ENCODE measurements around the gene TNFRSF19. TPM values are rescaled to one million over a fixed set of nuclear protein-coding genes. Genes with fewer than 3 reads are reported as not detected.

Gene TNFRSF19
- total RNA-seq, 1 donor from 2014 or later: 0.85 TPM

- TF ChIP-seq, protein P1, sequence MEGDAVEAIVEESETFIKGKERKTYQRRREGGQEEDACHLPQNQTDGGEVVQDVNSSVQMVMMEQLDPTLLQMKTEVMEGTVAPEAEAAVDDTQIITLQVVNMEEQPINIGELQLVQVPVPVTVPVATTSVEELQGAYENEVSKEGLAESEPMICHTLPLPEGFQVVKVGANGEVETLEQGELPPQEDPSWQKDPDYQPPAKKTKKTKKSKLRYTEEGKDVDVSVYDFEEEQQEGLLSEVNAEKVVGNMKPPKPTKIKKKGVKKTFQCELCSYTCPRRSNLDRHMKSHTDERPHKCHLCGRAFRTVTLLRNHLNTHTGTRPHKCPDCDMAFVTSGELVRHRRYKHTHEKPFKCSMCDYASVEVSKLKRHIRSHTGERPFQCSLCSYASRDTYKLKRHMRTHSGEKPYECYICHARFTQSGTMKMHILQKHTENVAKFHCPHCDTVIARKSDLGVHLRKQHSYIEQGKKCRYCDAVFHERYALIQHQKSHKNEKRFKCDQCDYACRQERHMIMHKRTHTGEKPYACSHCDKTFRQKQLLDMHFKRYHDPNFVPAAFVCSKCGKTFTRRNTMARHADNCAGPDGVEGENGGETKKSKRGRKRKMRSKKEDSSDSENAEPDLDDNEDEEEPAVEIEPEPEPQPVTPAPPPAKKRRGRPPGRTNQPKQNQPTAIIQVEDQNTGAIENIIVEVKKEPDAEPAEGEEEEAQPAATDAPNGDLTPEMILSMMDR (IDR thresholded peaks at IDR 0.05): no peak
- no peaks in the 10 kb centered on the region for H3K9me3 ChIP-seq
- no peak overlapping the region for H3K4me3 ChIP-seq
- DNase-seq (ENCODE audit: low spot score in 2 of 2): no peak
- no peaks in the 10 kb centered on the region for H3K27me3 ChIP-seq
- H3K4me1 ChIP-seq: no peaks in the 10 kb centered on the region
- intact Hi-C loops (cut with DNase I): no loop called here
- H3K36me3 ChIP-seq: no peaks in the 10 kb centered on the region
- no peak overlapping the region for H3K27ac ChIP-seq
Observed at GRCh38 chr13:23599083-23599925, 29.1 kb downstream of the TNFRSF19 start.

- no peaks in the 10 kb centered on the region for H3K27me3 ChIP-seq
- no peak overlapping the region for H3K27ac ChIP-seq
- no peak for DNase-seq (ENCODE audit: low spot score in 2 of 2)
- H3K4me1 ChIP-seq: no peaks in the 10 kb centered on the region
- TF ChIP-seq, protein P1 (IDR thresholded peaks at IDR 0.05): no peak
- H3K36me3 ChIP-seq: no peaks in the 10 kb centered on the region
- intact Hi-C loops (cut with DNase I): no loop called here
- no peak overlapping the region for H3K4me3 ChIP-seq
- H3K9me3 ChIP-seq: no peaks in the 10 kb centered on the region
Observed at GRCh38 chr13:23600100-23600499, 29.9 kb downstream of the TNFRSF19 start.

- Histone ChIP-seq H3K4me3 (no peak overlapping the region), H3K36me3 (no peaks in the 10 kb centered on the region), H3K9me3 (no peaks in the 10 kb centered on the region), H3K4me1 (no peaks in the 10 kb centered on the region), H3K27me3 (no peaks in the 10 kb centered on the region), H3K27ac (no peak overlapping the region)
- TF ChIP-seq, protein P1 (IDR thresholded peaks at IDR 0.05): no peak
- intact Hi-C loops (cut with DNase I): no loop called here
- DNase-seq (ENCODE audit: low spot score in 2 of 2): no peak
Observed at GRCh38 chr13:23600534-23600933, 30.3 kb downstream of the TNFRSF19 start.

DNA sequence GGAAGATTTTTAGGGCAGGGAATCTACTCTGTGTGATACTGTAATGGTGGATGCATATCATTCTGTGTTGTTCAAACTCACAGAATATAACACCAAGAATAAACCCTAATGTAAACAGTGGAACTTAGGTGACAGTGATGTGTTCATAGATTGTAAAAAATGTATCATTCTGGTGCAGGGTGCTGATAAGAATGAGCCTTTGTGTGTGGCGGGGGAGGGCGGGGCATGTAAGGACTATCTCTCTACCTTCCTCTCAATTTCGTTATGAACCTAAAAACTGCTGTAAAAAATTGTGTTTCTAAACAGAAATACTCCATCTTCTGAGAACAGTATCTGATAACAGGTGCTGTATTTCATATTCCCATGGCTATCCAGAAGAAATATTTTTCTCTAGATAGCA is 35.6 kb downstream of the TNFRSF19 start:
- intact Hi-C loops (cut with DNase I): no loop called here

GRCh38 chr13:23608138-23608537 is 37.9 kb downstream of the TNFRSF19 start:
- no peaks in the 10 kb centered on the region for H3K9me3 ChIP-seq
- no peak overlapping the region for H3K27ac ChIP-seq
- TF ChIP-seq, protein P1 (IDR thresholded peaks at IDR 0.05): no peak
- H3K4me1 ChIP-seq: no peaks in the 10 kb centered on the region
- no peak for DNase-seq (ENCODE audit: low spot score in 2 of 2)
- H3K4me3 ChIP-seq: no peak overlapping the region
- no peaks in the 10 kb centered on the region for H3K27me3 ChIP-seq
- intact Hi-C loops (cut with DNase I): no loop called here
- H3K36me3 ChIP-seq: no peaks in the 10 kb centered on the region

More for the DNA sequence above, 35.6 kb downstream of the TNFRSF19 start:
- TF ChIP-seq, protein P1 (IDR thresholded peaks at IDR 0.05): no peak
- no peaks in the 10 kb centered on the region for H3K9me3 ChIP-seq
- H3K36me3 ChIP-seq: no peaks in the 10 kb centered on the region
- DNase-seq (ENCODE audit: low spot score in 2 of 2): no peak
- no peaks in the 10 kb centered on the region for H3K4me1 ChIP-seq
- H3K27ac ChIP-seq: no peak overlapping the region
- no peak overlapping the region for H3K4me3 ChIP-seq
- no peaks in the 10 kb centered on the region for H3K27me3 ChIP-seq
